NB4 (cell line): ENCODE data around the gene CREB5.

Experiments used
- DNase-seq: peaks from one replicate; pipeline ENCODE4 v3.0.0; 2010; ENCODE audit warnings: low read depth
- H3K4me3 ChIP-seq: one replicate; pipeline ENCODE4 v1.5.1; 2011; ENCODE audit warnings: mild to moderate bottlenecking, low read depth, low read length, moderate library complexity
- CTCF ChIP-seq: IDR thresholded peaks from one replicate; pipeline ENCODE4 v1.5.1; 2012; ENCODE audit warnings: low read depth, low read length
- MAX ChIP-seq: IDR thresholded peaks from 2 replicates; pipeline ENCODE4 v1.6.1; 2011; ENCODE audit warnings: low read depth, low read length
- MYC ChIP-seq: IDR thresholded peaks from 2 replicates; pipeline ENCODE4 v1.6.1; 2011; ENCODE audit warnings: low read depth, low read length
- POLR2A ChIP-seq: IDR thresholded peaks from 2 replicates; pipeline ENCODE4 v1.6.1; 2011; ENCODE audit warnings: mild to moderate bottlenecking; ENCODE audit not compliant: insufficient read length; ENCODE audit errors: extremely low read depth

CREB5 gene

DNA sequence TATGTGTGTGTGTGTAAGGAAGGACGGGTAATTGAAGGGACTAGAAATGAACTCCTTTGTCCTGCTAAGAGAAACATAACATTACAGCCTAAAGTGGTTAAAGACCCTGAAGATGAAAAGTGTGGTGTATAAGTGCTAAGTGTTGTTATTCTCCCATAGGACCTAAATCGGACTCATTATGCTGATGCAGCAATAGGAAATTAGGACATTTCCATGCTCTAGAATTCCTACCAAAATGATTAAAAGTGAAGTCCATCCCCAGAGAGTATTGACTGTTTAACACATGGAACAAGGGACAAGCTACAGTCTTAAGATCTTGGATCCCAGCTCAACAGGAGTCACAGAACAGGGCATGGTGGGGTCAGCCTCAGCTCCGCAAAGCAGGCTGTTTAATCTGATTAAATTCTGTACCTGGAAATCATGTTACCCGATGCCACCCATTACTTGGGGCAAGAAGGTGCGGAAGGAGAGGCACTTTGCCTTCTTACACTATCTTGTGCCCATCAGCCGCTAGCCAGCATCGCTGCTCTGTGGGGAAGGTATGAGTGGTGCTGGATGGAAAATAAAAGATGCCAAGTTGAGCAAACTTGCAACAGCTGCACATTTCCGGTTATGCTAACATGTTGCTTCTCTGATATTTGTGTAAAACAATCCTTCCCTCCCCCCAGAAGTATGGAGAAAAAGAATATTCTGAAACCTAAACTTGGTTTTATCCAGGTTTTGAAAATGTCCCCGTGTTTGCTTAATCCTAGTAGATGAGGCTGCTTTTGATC lies 100.5 kb downstream of the CREB5 start:
- no peak overlapping the region for H3K4me3 ChIP-seq
- no peak for DNase-seq
- no peak for TF ChIP-seq MYC
- TF ChIP-seq POLR2A, result no peak
- no peak for TF ChIP-seq MAX
- TF ChIP-seq CTCF, result no peak

DNA sequence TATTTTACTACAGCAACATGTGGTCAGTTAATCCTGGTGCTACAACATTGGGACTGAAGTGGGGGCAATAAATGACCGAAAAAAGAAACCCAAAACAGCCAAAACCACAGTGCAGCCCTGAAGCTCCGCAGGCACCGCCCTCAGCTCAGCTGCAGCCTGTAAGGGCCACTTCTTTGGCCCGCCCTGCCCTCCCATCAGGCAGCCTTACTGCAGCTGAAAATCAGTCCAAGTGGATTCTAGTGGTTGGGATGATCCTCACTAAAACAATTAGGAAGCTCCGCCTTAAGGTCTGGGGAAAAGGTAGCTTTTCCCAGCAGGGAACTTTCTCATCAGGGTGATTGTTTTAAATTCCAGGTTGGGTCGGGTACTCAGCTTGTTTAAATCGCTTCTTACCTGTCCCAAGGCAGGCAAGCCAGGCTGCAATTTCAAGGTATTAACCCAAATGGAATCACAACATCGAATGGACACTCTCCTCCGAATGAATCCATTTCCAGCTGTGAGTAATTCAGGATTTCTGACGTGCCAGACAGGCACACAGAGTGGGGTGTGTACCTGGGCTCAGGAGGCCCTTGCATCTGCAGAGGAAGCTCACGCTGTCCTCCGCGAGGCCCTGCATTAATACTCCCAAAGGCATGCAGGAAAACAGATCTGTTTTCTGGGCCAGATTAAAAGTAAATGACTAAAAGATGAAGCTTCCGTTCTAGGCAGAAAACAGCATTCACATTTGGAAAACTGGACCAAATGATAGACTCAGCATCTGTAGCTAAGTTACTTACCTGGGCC lies 104.3 kb downstream of the CREB5 start:
- TF ChIP-seq MYC (no peak), POLR2A (no peak), MAX (no peak), CTCF (no peak)
- no peak overlapping the region for H3K4me3 ChIP-seq
- DNase-seq, result no peak

DNA sequence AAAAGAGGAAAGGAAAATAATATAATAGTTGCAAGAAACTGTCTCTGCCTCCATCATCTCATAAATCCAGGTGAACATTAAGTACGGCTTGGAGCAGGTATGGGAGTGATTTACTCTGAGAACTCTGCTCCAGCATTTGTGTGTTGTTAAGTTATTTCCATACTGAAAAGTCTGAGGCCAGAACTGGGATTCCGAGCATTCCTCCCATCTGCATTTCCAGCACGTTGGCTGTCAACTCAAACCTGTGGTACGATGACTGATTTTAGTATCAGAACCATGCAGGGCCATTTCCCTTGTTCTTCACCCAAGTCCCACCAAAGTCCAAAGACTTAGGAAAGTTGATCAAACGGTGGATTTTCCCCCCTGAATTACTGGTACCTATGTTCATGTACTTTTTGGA lies 104.9 kb downstream of the CREB5 start:
- no peak overlapping the region for H3K4me3 ChIP-seq
- DNase-seq, result no peak
- no peak for TF ChIP-seq MAX
- TF ChIP-seq MYC, result no peak
- TF ChIP-seq CTCF, result no peak
- no peak for TF ChIP-seq POLR2A

DNA sequence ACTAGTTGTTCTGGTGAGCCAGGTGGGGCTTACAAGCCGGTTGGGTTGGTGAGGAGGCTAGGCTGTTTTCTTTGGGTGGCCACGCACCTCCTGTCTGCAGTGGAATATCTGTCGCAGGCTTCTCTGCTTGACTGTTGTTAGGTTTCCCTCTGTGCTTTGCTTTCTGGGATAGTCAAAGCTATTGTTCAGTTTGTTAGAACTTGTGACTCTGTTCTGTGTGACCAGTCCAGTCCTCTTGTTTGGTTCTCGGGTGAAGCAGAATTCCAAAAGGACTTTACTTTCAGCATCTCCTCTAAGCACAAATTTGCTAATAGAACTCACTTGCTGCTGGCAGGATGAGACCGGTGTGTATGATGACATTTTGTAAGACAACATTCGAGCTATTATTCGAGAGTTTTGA lies 105.3 kb downstream of the CREB5 start:
- no peak for DNase-seq
- no peak overlapping the region for H3K4me3 ChIP-seq
- no peak for TF ChIP-seq MYC
- TF ChIP-seq POLR2A, result no peak
- TF ChIP-seq MAX, result no peak
- no peak for TF ChIP-seq CTCF

- TF ChIP-seq MYC, result no peak
- no peak for TF ChIP-seq CTCF
- no peak for TF ChIP-seq MAX
- TF ChIP-seq POLR2A, result no peak
- no peak overlapping the region for H3K4me3 ChIP-seq
- peak; percentile 10 for DNase-seq
Observed at GRCh38 chr7:28520074-28521015, 108.0 kb downstream of the CREB5 start.
